ENCODE measurements around the gene MAP2K4. TPM values are rescaled to one million over a fixed set of nuclear protein-coding genes. Genes with fewer than 3 reads are reported as not detected.

MAP2K4 gene
- total and polyA plus RNA-seq, 2 of the 13 experiments (the other 11 are each of a cell fraction or from before 2014, with no cell fraction given): 21.5 to 35.6 TPM

DNA sequence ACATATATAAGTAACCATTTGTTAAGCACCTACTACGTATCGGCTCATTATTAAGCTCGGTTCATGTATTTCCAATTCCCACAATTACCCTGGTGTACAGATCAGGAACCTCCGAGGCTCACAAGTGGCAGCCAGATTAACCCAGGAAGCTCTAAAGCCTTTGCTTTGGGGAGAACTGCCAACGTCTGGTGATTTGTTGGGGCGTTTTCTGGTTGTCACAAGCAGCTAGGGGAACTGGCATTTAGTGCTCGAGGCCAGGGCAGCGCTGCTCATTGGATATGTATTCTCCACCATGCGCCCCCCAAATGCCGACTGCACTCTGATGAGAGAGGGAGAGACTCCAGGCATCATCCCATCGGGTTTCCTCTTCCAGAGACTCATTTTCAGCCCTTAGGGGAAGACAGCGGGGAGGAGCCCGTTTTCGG is 23.9 kb upstream of the MAP2K4 start:
- Histone ChIP-seq H3K4me2 (ENCODE audit: low read depth, low read length) (peak overlapping the region; percentile 84), H2AFZ (ENCODE audit: low read length) (peak overlapping the region; percentile 61), H3K36me3 (replicated peaks in 1 of 2; ENCODE audit: control insufficient read depth in 1 of 2, insufficient read depth in 2 of 2, low read length in 2 of 2) (no peaks in the 10 kb centered on the region), H3K79me2 (ENCODE audit: insufficient read depth, low read length) (no peaks in the 10 kb centered on the region), H4K20me1 (ENCODE audit: insufficient read depth, low read length) (no peaks in the 10 kb centered on the region), H3K27ac (ENCODE audit: extremely low read length, insufficient read depth, low read length) (peak overlapping the region; percentile 80), H3K27me3 (ENCODE audit: control insufficient read depth in 1 of 2, insufficient read depth in 2 of 2, low read length in 2 of 2) (peaks cover 0 to 3% of the 10 kb centered on the region in 2 experiments; a peak in 1 of 5 replicates), H3K9ac (ENCODE audit: insufficient read depth, low read depth, low read length) (peak overlapping the region; percentile 79), H3K4me1 (ENCODE audit: insufficient read depth, low read length) (peaks cover 15% of the 10 kb centered on the region), H3K4me3 (replicated peaks in 1 of 3; ENCODE audit: insufficient read depth in 1 of 3, low read depth in 2 of 3, low read length in 3 of 3) (peak overlapping the region; percentile 80 to 98 (median 80)), H3K9me3 (ENCODE audit: low read length) (no peaks in the 10 kb centered on the region)
- peak; percentile 39 for DNase-seq (ENCODE audit: low spot score)
- FAIRE-seq: no peak
- BruUV-seq (replicated peaks): TSS peak; percentile 80
- intact Hi-C loops (cut with micrococcal nuclease; ENCODE audit: unreplicated experiment): loop anchor here (5.0 kb wide), 1 partner anchor 91 kb away; no protein-coding TSS in a partner anchor
- CTCF ChIA-PET (ENCODE audit: low intra/inter-chr PET ratio, low total read pairs): no interaction called here
- TF ChIP-seq ZNF790 (CRISPR knock-in tag; IDR thresholded peaks at IDR 0.05; ENCODE audit: borderline replicate concordance): 0 out of 2 replicates have a peak, but pooled peaks have one; percentile 67
- TF ChIP-seq ZKSCAN1 (IDR thresholded peaks at IDR 0.05; ENCODE audit: low read length): peak; percentile 82; the same call in 1 of the 2 replicates
- no peak for TF ChIP-seq CCDC6 (CRISPR knock-in tag; IDR thresholded peaks at IDR 0.05)
- 0 out of 2 replicates have a peak, but pooled peaks have one; percentile 6 for TF ChIP-seq ZNF205 (CRISPR knock-in tag; IDR thresholded peaks at IDR 0.05)
- TF ChIP-seq, protein P1, sequence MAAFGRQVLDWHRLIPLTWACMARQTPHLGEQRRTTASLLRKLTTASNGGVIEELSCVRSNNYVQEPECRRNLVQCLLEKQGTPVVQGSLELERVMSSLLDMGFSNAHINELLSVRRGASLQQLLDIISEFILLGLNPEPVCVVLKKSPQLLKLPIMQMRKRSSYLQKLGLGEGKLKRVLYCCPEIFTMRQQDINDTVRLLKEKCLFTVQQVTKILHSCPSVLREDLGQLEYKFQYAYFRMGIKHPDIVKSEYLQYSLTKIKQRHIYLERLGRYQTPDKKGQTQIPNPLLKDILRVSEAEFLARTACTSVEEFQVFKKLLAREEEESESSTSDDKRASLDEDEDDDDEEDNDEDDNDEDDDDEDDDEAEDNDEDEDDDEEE (CRISPR knock-in tag; IDR thresholded peaks at IDR 0.05): no peak
- peak; percentile 10 for TF ChIP-seq ZNF781 (CRISPR knock-in tag; IDR thresholded peaks at IDR 0.05; ENCODE audit: borderline replicate concordance, not compliant biosample characterization)
- 0 out of 2 replicates have a peak, but pooled peaks have one; percentile 30 for TF ChIP-seq ARHGAP35 (CRISPR knock-in tag; IDR thresholded peaks at IDR 0.05; ENCODE audit: borderline replicate concordance)
- no peak for TF ChIP-seq NFE2 (CRISPR knock-in tag; IDR thresholded peaks at IDR 0.05)
- TF ChIP-seq, protein P2, sequence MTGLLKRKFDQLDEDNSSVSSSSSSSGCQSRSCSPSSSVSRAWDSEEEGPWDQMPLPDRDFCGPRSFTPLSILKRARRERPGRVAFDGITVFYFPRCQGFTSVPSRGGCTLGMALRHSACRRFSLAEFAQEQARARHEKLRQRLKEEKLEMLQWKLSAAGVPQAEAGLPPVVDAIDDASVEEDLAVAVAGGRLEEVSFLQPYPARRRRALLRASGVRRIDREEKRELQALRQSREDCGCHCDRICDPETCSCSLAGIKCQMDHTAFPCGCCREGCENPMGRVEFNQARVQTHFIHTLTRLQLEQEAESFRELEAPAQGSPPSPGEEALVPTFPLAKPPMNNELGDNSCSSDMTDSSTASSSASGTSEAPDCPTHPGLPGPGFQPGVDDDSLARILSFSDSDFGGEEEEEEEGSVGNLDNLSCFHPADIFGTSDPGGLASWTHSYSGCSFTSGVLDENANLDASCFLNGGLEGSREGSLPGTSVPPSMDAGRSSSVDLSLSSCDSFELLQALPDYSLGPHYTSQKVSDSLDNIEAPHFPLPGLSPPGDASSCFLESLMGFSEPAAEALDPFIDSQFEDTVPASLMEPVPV (CRISPR knock-in tag; IDR thresholded peaks at IDR 0.05): 0 out of 2 replicates have a peak, but pooled peaks have one; percentile 3
- 0 out of 2 replicates have a peak, but pooled peaks have one; percentile 13 for TF ChIP-seq SNAPC2 (CRISPR knock-in tag; IDR thresholded peaks at IDR 0.05)
- TF ChIP-seq ZNF446 (CRISPR knock-in tag; IDR thresholded peaks at IDR 0.05): 0 out of 2 replicates have a peak, but pooled peaks have one; percentile 34
- in situ Hi-C loops (cut with HindIII; ENCODE audit: extremely low pct_ligation_motif_present, low pct_unique_long_range_greater_than_20kb): no loop called here
- WGBS (ENCODE audit: low lambda C conversion rate): under 1% methylated on average over 13 of the region's 14 CpGs
- ATAC-seq: peak; percentile 45; the same call in 1 of the 3 replicates
- POLR2A ChIA-PET: interaction anchor here (0.6 to 3.2 kb wide), 20 partner anchors 8 to 1021 kb away, joined by 3 to 112 read pairs (median 6); partner anchors contain the start of genes ELAC2 and MAP2K4
